Keratinocyte (primary cell): ENCODE data around the gene MS4A6E. TPM values are rescaled to one million over a fixed set of nuclear protein-coding genes. Genes with fewer than 3 reads are reported as not detected.

Experiments used
- DNase-seq: peaks from one replicate; pipeline ENCODE4 v3.0.0-alpha.2; 2011; ENCODE audit warnings: low read depth, missing footprints, low spot score
- FAIRE-seq: peaks from 2 replicates; lab custom pipeline; 2011; peaks lifted over from hg19 to GRCh38; lab: Jason Lieb, UNC
- H2AFZ ChIP-seq: 2 replicates; pipeline ENCODE4 v1.6.0; 2012; ENCODE audit warnings: low read length, control low read depth, inconsistent platforms; ENCODE audit not compliant: control insufficient read depth
- H3K27ac ChIP-seq: 2 replicates; pipeline ENCODE4 v1.5.1; 2011; ENCODE audit warnings: low read length; ENCODE audit not compliant: control insufficient read depth, insufficient read depth
- H3K27me3 ChIP-seq: 3 replicates; pipeline ENCODE4 v1.6.0; 2011; ENCODE audit warnings: low read length; ENCODE audit not compliant: control insufficient read depth, insufficient read depth; ENCODE audit errors: extremely low read depth
- H3K36me3 ChIP-seq, 2 experiments: 2 replicates in 1 of 2; 3 replicates in 1 of 2; pipeline ENCODE4 v1.5.1; 2011; ENCODE audit warnings: low read length in 2 of 2, mild to moderate bottlenecking in 1 of 2; ENCODE audit not compliant: control insufficient read depth in 2 of 2, insufficient read depth in 2 of 2; ENCODE audit errors: extremely low read depth in 1 of 2
- H3K4me1 ChIP-seq: 3 replicates; pipeline ENCODE4 v1.5.1; 2011; ENCODE audit warnings: low read length; ENCODE audit not compliant: control insufficient read depth, insufficient read depth; ENCODE audit errors: extremely low read depth
- H3K4me2 ChIP-seq: 3 replicates; pipeline ENCODE4 v1.6.0; 2011; ENCODE audit warnings: low read depth, low read length; ENCODE audit not compliant: control insufficient read depth, insufficient read depth; ENCODE audit errors: extremely low read depth
- H3K4me3 ChIP-seq, 3 experiments: fragments of 200-600 bp in 1 of 3; sonication (generic) in 1 of 3; 2 replicates in 2 of 3; 3 replicates in 1 of 3; pipeline ENCODE4 v1.5.1; 2011 to 2016; ENCODE audit warnings: low read length in 3 of 3, mild to moderate bottlenecking in 3 of 3, control low read depth in 2 of 3, inconsistent platforms in 1 of 3, low read depth in 1 of 3, mixed read lengths in 1 of 3, mixed run types in 1 of 3, moderate library complexity in 1 of 3; ENCODE audit not compliant: control insufficient read depth in 2 of 3, insufficient read depth in 2 of 3; ENCODE audit errors: extremely low read depth in 1 of 3
- H3K79me2 ChIP-seq: 2 replicates; pipeline ENCODE4 v1.6.0; 2012; ENCODE audit warnings: low read length; ENCODE audit not compliant: control insufficient read depth, insufficient read depth
- H3K9ac ChIP-seq: 3 replicates; pipeline ENCODE4 v1.6.0; 2011; ENCODE audit warnings: low read length; ENCODE audit not compliant: control insufficient read depth, insufficient read depth; ENCODE audit errors: extremely low read depth
- H3K9me1 ChIP-seq: 3 replicates; pipeline ENCODE4 v1.6.0; 2011; ENCODE audit warnings: low read length; ENCODE audit not compliant: control insufficient read depth, insufficient read depth; ENCODE audit errors: extremely low read depth
- H3K9me3 ChIP-seq: 2 replicates; pipeline ENCODE4 v1.5.1; 2012; ENCODE audit warnings: low read depth, low read length; ENCODE audit not compliant: control insufficient read depth
- H4K20me1 ChIP-seq: 3 replicates; pipeline ENCODE4 v1.6.0; 2011; ENCODE audit warnings: low read length; ENCODE audit not compliant: control insufficient read depth, insufficient read depth; ENCODE audit errors: extremely low read depth
- EZH2 ChIP-seq: IDR thresholded peaks from one replicate; pipeline ENCODE4 v1.6.1; 2012; ENCODE audit warnings: inconsistent platforms, mild to moderate bottlenecking, low read length, moderate library complexity
- dilution Hi-C: fragments of 300-500 bp; cut with MboI; formaldehyde crosslinking; loops from one replicate; pipeline ENCODE4 v1.7.0; 2020; ENCODE audit warnings: low sequenced_read_pairs; ENCODE audit not compliant: extremely low pct_ligation_motif_present
- polyA plus RNA-seq, 5 experiments: library from polyadenylated mRNA; depleted of rRNA in 3 of 5; stranded (reverse) in 3 of 5; stranded (forward) in 1 of 5; unstranded in 1 of 5; fragments of >200 nt; gene quantifications; 1 replicate in 1 of 5; 2 replicates in 3 of 5; 3 replicates in 1 of 5; pipeline versions ENCODE4 v1.2.1 to v1.2.3, GENCODE V29; 2011 to 2012; ENCODE audit warnings: missing spikeins in 2 of 5, low read depth in 1 of 5, low replicate concordance in 1 of 5
- TF ChIP-seq, protein P1 (sequence below), 3 experiments: IDR thresholded peaks in 1 of 3; conservative IDR thresholded peaks in 1 of 3; optimal IDR thresholded peaks in 1 of 3; 2 replicates in 2 of 3; 3 replicates in 1 of 3; pipeline versions ENCODE3 to v1.5.1; 2011; ENCODE audit warnings: low read length in 3 of 3, mild to moderate bottlenecking in 3 of 3, moderate library complexity in 2 of 3, control low read depth in 1 of 3, inconsistent platforms in 1 of 3; ENCODE audit not compliant: insufficient read depth in 2 of 3; ENCODE audit errors: extremely low read depth in 1 of 3

Gene MS4A6E
- polyA plus RNA-seq, 1 donor (not counting 4 experiments of a cell fraction or from before 2014, with no cell fraction given) = not detected

DNA sequence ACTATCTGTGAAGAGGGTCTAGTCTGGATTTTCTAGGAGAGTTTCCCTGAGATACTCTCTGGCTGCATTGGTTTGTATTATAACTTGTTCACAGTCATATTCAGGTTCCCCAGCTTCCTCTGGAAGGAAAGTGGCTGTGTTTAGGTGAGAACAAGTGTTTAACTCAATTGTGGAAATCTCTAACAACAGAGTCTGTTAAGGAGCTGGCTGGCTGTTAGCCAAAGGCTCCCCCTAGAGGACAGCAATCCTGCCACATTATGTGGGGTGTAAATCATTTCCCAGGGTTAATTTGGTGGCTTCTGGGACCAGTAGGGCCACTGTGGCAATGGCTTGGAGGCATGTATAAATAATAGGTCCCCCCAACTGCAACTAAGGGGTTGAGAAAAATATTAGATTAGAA is 18.4 kb downstream of the MS4A6E start:
- no peak overlapping the region for H3K4me2 ChIP-seq
- no peaks in the 10 kb centered on the region for H3K36me3 ChIP-seq
- no peaks in the 10 kb centered on the region for H3K9me3 ChIP-seq
- H3K79me2 ChIP-seq = no peaks in the 10 kb centered on the region
- no peak for TF ChIP-seq EZH2
- TF ChIP-seq, protein P1, sequence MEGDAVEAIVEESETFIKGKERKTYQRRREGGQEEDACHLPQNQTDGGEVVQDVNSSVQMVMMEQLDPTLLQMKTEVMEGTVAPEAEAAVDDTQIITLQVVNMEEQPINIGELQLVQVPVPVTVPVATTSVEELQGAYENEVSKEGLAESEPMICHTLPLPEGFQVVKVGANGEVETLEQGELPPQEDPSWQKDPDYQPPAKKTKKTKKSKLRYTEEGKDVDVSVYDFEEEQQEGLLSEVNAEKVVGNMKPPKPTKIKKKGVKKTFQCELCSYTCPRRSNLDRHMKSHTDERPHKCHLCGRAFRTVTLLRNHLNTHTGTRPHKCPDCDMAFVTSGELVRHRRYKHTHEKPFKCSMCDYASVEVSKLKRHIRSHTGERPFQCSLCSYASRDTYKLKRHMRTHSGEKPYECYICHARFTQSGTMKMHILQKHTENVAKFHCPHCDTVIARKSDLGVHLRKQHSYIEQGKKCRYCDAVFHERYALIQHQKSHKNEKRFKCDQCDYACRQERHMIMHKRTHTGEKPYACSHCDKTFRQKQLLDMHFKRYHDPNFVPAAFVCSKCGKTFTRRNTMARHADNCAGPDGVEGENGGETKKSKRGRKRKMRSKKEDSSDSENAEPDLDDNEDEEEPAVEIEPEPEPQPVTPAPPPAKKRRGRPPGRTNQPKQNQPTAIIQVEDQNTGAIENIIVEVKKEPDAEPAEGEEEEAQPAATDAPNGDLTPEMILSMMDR (optimal IDR thresholded peaks at IDR 0.05 in 1 of 3, IDR thresholded peaks at IDR 0.05 in 1 of 3, conservative IDR thresholded peaks at IDR 0.05 in 1 of 3; ENCODE audit: extremely low read depth in 1 of 3, insufficient read depth in 2 of 3, low read length in 3 of 3) = peak in 2 of 3 experiments; percentile 5 to 22
- dilution Hi-C loops = no loop called here
- no peaks in the 10 kb centered on the region for H3K27me3 ChIP-seq
- no peak overlapping the region for H3K27ac ChIP-seq
- DNase-seq = no peak
- no peak overlapping the region for H3K4me3 ChIP-seq
- H3K4me1 ChIP-seq = no peaks in the 10 kb centered on the region
- no peaks in the 10 kb centered on the region for H3K9me1 ChIP-seq
- no peak overlapping the region for H3K9ac ChIP-seq
- no peak for FAIRE-seq
- no peak overlapping the region for H2AFZ ChIP-seq
- H4K20me1 ChIP-seq = no peaks in the 10 kb centered on the region

DNA sequence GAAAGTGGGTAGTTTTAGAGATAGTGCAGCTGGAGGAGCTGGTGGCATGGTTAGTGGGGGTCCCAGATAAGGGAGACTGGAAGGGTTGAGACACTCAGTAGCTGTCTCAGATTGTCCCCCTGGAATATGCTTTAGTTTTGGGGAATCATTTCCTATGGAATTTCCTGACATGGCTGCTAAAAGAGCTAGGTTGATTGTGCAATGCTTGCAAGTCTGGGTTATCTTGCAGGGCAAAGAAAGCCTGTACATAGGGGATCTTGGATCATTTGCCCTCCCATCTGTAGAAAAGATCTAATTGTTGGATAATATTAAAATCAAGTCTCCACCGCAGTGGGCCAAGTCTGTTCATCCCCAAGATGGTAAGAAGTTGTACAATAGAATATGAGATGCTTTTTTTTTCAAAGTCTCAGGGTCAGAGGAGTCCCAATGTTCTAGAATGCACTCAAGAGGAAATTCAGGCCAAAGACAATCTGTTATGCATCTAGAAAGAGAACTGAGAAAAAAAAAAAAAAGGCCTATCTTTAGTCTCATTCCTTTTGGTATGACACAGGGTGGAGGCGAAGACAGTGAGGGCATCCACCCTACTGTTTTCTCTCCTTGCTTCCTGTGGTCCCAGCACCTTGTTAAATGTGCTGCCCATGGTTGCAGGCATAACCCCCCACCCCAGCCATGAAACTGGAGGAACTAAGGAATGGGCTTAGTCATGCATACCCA is 20.2 kb downstream of the MS4A6E start:
- dilution Hi-C loops = no loop called here
- Histone ChIP-seq H4K20me1 (no peaks in the 10 kb centered on the region), H3K9ac (no peak overlapping the region), H3K36me3 (no peaks in the 10 kb centered on the region), H3K4me2 (no peak overlapping the region), H3K4me3 (no peak overlapping the region), H3K9me3 (no peaks in the 10 kb centered on the region), H3K27ac (no peak overlapping the region), H3K79me2 (no peaks in the 10 kb centered on the region), H3K9me1 (no peaks in the 10 kb centered on the region), H3K27me3 (no peaks in the 10 kb centered on the region), H3K4me1 (no peaks in the 10 kb centered on the region), H2AFZ (no peak overlapping the region)
- TF ChIP-seq, protein P1 (optimal IDR thresholded peaks at IDR 0.05 in 1 of 3, IDR thresholded peaks at IDR 0.05 in 1 of 3, conservative IDR thresholded peaks at IDR 0.05 in 1 of 3; ENCODE audit: extremely low read depth in 1 of 3, insufficient read depth in 2 of 3, low read length in 3 of 3) = no peak
- no peak for TF ChIP-seq EZH2
- FAIRE-seq = no peak
- no peak for DNase-seq
